ENCODE data around the gene IL1R2. TPM values are rescaled to one million over a fixed set of nuclear protein-coding genes. Genes with fewer than 3 reads are reported as not detected.

The IL1R2 gene
- total RNA-seq, 1 experiment from 2014 or later, result not detected

GRCh38 chr2:102016399-102016955 lies 24.7 kb downstream of the IL1R2 start:
- ChIA-PET POLR2A (ENCODE audit: low non-redundant PET) (no interaction called here), CTCF (no interaction called here)
- H3K27ac ChIP-seq (ENCODE audit: low read depth, low read length, poor library complexity, severe bottlenecking), result no peak overlapping the region
- H3K9me3 ChIP-seq (ENCODE audit: low read depth, low read length, poor library complexity, severe bottlenecking), result no peaks in the 10 kb centered on the region
- H3K4me3 ChIP-seq (ENCODE audit: low read depth, low read length, poor library complexity, severe bottlenecking), result no peak overlapping the region
- DNase-seq (ENCODE audit: low spot score), result no peak
- intact Hi-C loops (cut with micrococcal nuclease; ENCODE audit: unreplicated experiment), result no loop called here
- no peaks in the 10 kb centered on the region for H3K4me1 ChIP-seq (ENCODE audit: insufficient read depth, low read length, poor library complexity, severe bottlenecking)
- no peaks in the 10 kb centered on the region for H3K36me3 ChIP-seq (ENCODE audit: insufficient read depth, low read length, poor library complexity, severe bottlenecking)
- H3K27me3 ChIP-seq (replicated peaks; ENCODE audit: insufficient read depth, low read depth, low read length, poor library complexity), result no peaks in the 10 kb centered on the region
- TF ChIP-seq EZH2 (IDR thresholded peaks at IDR 0.05; ENCODE audit: borderline replicate concordance, low read depth, low read length, poor library complexity, severe bottlenecking), result no peak
- no peak for TF ChIP-seq CTCF (conservative IDR thresholded peaks at IDR 0.05; ENCODE audit: low read depth, low read length)
- no TSS peak for BruUV-seq (replicated peaks)

DNA sequence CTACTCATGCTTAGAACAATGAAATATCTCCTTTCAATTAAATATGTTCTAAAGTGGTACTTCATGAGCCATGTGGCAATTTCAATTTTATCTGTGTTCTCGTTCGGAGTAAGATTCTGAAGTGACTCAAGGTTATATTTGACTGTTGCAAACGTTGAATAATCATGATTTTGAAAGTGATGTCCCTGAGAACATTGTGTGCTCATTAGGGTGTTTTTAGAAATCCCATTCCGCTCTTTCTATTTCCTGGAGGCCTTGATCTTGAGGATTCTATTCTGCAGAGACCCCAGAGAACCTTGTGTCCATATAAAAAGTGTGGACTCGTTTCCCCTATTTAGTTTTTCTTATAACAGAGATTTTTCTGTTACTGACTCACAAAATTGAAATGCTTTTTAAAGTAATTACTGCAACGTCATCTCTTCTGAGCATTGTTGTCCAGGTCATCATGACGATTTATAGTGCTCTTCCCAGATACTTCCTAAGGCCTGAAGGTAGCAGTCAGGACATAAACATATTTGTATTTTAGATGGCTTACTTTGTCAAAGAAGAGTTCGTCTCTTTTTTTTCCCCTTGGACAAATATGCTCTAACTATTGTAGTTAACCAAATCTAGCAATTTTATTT lies 27.2 kb downstream of the IL1R2 start:
- H3K9me3 ChIP-seq (ENCODE audit: low read depth, low read length, poor library complexity, severe bottlenecking), result no peaks in the 10 kb centered on the region
- no peak overlapping the region for H3K27ac ChIP-seq (ENCODE audit: low read depth, low read length, poor library complexity, severe bottlenecking)
- no peak for TF ChIP-seq EZH2 (IDR thresholded peaks at IDR 0.05; ENCODE audit: borderline replicate concordance, low read depth, low read length, poor library complexity, severe bottlenecking)
- TF ChIP-seq CTCF (conservative IDR thresholded peaks at IDR 0.05; ENCODE audit: low read depth, low read length), result no peak
- CTCF ChIA-PET, result no interaction called here
- no peaks in the 10 kb centered on the region for H3K36me3 ChIP-seq (ENCODE audit: insufficient read depth, low read length, poor library complexity, severe bottlenecking)
- no peaks in the 10 kb centered on the region for H3K27me3 ChIP-seq (replicated peaks; ENCODE audit: insufficient read depth, low read depth, low read length, poor library complexity)
- no peak for DNase-seq (ENCODE audit: low spot score)
- POLR2A ChIA-PET (ENCODE audit: low non-redundant PET), result no interaction called here
- no TSS peak for BruUV-seq (replicated peaks)
- H3K4me3 ChIP-seq (ENCODE audit: low read depth, low read length, poor library complexity, severe bottlenecking), result no peak overlapping the region
- H3K4me1 ChIP-seq (ENCODE audit: insufficient read depth, low read length, poor library complexity, severe bottlenecking), result no peaks in the 10 kb centered on the region
- intact Hi-C loops (cut with micrococcal nuclease; ENCODE audit: unreplicated experiment), result no loop called here

DNA sequence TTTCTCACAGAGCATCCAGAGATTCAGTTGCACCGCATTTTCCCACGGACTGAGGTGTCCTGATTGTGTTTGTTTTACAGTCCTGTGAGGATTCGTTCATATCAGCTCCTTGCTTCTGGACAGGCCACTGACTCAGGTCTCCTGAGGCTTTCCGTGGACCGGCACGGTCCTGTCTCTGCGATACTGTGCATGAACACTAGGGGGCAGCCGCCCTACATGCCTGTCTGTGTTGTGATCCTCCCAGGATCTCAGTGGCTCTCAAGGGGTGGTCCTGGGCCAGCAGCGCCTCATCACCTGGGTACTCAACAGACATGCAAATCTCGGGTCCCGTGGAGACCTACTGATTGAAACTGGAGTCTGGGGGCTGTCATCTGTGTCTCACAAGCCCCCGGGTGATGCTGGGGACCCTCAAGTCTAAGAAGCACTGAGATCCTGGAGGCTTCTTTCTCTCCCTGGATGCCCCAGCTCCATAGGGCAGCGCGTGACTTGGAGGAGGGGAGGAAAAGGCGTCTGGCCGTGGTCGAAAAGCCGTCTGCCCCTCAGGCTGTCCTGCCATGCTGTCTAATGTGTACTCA lies 28.9 kb downstream of the IL1R2 start:
- ChIA-PET CTCF (interaction anchor here (0.6 to 1.1 kb wide), 4 partner anchors 68 to 431 kb away, joined by 3 to 9 read pairs (median 4); no protein-coding TSS in a partner anchor), POLR2A (ENCODE audit: low non-redundant PET) (no interaction called here)
- H3K4me3 ChIP-seq (ENCODE audit: low read depth, low read length, poor library complexity, severe bottlenecking), result no peak overlapping the region
- intact Hi-C loops (cut with micrococcal nuclease; ENCODE audit: unreplicated experiment), result loop anchor here (1.0 to 10.0 kb wide), 4 partner anchors 147 to 427 kb away; partner anchors contain the start of gene IL18R1
- H3K9me3 ChIP-seq (ENCODE audit: low read depth, low read length, poor library complexity, severe bottlenecking), result no peaks in the 10 kb centered on the region
- H3K27ac ChIP-seq (ENCODE audit: low read depth, low read length, poor library complexity, severe bottlenecking), result no peak overlapping the region
- peak; percentile 71 for DNase-seq (ENCODE audit: low spot score)
- no peaks in the 10 kb centered on the region for H3K4me1 ChIP-seq (ENCODE audit: insufficient read depth, low read length, poor library complexity, severe bottlenecking)
- no peaks in the 10 kb centered on the region for H3K27me3 ChIP-seq (replicated peaks; ENCODE audit: insufficient read depth, low read depth, low read length, poor library complexity)
- H3K36me3 ChIP-seq (ENCODE audit: insufficient read depth, low read length, poor library complexity, severe bottlenecking), result no peaks in the 10 kb centered on the region
- no TSS peak for BruUV-seq (replicated peaks)
- peak; percentile 95 for TF ChIP-seq CTCF (conservative IDR thresholded peaks at IDR 0.05; ENCODE audit: low read depth, low read length)
- TF ChIP-seq EZH2 (IDR thresholded peaks at IDR 0.05; ENCODE audit: borderline replicate concordance, low read depth, low read length, poor library complexity, severe bottlenecking), result no peak

All from A673 (cell line).